Erythroblast (primary cell): ENCODE measurements around the gene THRB.

Source experiments
- GATA1 ChIP-seq: IDR thresholded peaks from 2 replicates; pipeline ENCODE4 v1.6.1; 2011; ENCODE audit warnings: low read depth, mild to moderate bottlenecking, control low read depth, low read length, moderate library complexity
- POLR2A ChIP-seq: IDR thresholded peaks from 2 replicates; pipeline ENCODE4 v1.6.1; 2011; ENCODE audit warnings: mild to moderate bottlenecking, low read length

DNA sequence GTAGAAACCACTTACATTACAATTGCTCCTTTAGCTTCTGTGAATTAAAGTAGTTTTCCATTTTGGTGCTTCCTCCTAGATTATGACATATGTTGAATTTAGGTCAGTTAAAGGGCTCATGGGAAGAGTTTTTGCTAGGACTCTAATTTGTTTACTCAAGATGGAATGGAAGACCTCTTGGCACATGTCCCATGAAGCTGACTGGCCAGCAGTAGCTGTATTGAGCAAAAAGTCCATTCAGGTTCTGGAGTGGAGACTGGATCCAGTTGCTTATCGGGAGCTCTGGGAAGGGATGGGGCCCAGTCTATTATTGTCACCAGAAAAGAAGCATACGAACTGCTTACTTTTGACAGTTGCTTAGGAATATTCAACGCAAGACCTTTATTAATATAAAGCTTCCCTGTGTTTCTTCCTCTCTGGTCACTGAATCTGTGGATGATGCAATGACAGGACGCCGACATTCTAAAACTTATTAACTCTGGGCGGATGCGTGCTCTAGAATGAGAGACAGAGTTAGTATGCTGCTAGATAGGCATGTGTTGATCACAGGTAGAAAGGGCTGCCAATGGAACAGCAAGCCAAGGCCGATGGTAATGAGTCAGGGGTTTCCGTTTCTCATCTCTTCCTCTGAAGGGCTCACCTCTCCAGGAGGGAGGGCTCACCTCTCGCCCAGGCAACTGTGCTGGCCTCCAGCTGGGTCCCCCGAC lies 393.8 kb downstream of the THRB start:
- TF ChIP-seq POLR2A, result no peak
- TF ChIP-seq GATA1, result no peak
